Measurements from ENCODE around the gene DIP2C.
"Not testable (repeated sequence)": the region's sequence is repeated elsewhere in the genome, so short reads cannot be mapped to it uniquely, and the experiment has no call there.

DIP2C gene

DNA sequence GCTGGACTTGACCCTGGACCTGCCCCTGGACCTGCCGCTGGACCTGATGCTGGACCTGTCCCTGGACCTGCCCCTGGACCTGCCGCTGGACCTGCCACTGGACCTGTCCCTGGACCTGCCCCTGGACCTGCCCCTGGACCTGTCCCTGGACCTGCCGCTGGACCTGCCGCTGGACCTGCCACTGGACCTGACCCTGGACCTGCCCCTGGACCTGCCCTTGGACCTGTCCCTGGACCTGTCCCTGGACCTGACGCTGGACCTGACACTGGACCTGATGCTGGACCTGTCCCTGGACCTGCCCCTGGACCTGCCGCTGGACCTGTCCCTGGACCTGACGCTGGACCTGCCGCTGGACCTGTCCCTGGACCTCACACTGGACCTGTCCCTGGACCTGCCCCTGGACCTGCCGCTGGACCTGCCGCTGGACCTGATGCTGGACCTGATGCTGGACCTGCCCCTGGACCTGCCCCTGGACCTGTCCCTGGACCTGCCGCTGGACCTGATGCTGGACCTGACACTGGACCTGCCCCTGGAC is 31.6 kb downstream of the DIP2C start:
- not testable (repeated sequence) for DNase-seq (ENCODE audit: low read depth)

DNA sequence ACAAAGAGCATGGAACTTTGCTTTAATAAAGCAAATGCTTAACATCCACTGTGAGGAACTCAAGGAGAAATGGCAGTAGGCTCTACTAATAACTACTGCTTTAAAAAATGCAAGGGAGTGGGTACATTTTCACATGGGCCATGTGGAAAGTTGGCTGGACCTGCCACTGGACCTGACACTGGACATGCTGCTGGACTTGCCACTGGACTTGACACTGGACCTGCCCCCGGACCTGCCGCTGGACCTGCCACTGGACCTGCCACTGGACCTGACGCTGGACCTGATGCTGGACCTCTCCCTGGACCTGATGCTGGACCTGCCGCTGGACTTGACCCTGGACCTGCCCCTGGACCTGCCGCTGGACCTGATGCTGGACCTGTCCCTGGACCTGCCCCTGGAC is 32.6 kb downstream of the DIP2C start:
- DNase-seq (ENCODE audit: low read depth): no peak

DNA sequence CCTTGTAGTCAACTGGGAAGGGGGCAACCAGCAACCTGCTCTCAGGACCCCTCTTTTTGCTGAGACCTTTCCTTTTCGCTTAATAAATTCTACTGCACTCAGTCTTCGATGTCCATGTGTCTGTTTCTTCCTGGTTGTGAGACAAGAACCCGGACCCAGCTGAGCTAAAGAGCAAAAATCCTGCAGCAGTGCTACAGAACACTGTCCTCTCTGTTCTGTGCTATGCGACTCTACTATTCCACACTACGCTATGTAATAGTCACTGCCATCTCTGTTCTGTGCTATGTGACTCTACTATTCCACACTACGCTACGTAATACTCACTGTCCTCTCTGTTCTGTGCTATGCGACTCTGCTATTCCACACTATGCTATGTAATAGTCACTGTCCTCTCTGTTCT is 34.3 kb downstream of the DIP2C start:
- no peak for DNase-seq (ENCODE audit: low read depth)

DNA sequence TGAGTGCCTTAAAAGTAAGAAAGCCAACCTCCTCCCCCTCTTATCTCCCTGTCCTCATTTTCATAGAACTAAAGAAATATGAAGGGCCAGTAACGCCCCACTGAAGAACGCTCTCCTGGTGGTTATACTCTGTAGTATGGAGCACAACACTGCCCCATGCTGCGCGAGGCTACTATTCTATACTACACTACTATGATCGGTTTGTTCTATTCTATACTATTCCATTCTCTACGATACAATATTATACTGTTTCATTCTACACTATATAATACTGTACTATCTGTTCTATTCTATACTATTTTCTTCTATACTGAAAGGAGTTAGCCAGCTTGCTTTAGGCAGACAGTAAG is 34.8 kb downstream of the DIP2C start:
- no peak for DNase-seq (ENCODE audit: low read depth)

DNA sequence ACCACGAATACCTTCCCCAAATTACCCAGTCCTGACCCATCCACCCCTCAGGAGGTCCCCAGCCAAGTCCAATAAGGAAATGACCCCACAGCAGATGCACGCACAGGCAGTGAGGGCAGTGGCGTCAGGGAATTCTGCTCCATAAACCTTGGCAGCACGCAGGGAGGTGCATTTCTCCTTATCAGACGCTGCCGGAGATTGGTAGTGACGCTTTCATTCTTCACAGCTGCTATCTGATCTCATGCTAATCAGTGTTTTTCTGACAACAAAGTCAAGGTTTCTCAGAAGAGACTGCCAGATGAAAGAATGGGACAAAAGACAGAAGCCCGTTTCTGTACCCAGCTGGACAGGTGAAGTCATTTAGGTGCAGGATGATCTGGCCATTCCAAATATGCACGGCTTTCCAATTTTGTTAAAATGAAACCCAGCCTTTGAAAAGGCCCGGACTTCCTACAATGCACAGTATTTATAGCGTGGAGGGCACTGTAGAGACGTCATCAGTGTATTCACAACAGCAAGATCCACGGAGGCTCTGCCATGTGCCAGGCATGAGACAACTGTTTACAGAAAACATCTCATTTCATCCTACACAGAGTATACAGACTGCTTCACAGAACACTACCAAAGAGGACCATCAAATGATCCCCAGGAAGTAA is 35.3 kb downstream of the DIP2C start:
- DNase-seq (ENCODE audit: low read depth): no peak

DNA sequence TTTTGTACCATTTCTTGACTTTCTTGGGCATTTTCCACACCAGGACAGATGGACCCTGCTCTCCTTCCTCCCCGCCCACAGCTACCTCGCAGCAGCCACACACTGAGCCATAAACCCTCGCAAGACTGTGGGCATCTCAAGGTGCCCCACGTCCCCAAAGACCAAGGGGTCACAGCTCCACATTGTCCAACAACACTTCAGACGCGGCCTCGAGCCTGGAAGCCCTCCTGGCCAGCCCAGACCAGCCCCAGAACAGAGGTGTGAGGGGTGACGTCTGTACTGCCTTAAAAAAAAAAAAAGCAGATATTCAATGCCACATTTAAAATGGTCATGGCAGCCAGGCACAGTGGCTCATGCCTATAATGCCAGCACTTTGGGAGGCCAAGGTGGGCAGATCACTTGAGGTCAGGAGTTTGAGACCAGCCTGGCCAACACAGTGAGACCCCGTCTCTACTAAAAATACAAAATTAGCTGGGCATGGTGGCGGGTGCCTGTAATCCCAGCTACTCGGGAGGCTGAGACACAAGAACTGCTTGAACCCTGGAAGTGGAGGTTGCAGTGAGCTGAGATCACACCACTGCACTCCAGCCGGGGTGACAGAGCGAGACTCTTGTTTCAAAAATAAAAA is 36.5 kb downstream of the DIP2C start:
- DNase-seq (ENCODE audit: low read depth): not testable (repeated sequence)

DNA sequence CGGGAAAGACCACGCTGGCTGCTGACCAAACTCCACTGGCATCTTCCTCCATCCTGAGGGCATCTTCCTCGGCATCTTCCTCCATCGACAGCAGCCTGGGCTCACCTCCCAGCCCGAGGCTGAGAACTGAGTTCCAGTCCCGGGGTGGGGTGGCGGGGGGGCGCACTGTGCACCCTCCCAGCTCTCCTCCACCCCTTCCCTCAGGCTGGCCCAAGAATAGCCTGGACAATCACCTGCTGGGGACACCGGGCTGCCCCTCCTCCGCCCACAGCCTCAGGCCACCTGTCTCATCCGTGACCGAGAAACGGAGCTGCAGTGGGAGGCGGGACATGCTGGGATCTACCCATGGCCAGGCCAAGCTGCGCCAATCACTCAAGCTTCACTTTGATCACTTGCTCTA is 37.2 kb downstream of the DIP2C start:
- no peak for DNase-seq (ENCODE audit: low read depth)

DNA sequence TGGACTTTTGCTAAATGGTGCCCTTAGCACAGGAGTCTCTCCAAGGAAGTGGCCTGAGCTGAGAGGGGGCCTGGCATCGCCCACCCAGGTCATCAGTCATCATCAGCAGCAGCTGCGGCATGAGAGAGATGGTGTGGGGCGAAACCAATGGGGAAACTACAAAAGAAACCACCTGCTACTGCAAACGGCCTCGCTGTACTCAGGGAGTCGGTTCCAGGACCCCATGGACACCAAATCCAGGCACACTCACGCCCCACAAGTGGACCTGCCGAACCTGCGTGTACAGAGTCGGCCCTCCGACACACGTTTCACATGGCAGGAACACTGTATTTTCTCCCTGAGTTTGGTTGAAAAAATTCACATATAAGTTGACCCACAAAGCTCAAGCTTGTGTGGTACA is 37.8 kb downstream of the DIP2C start:
- no peak for DNase-seq (ENCODE audit: low read depth)

DNA sequence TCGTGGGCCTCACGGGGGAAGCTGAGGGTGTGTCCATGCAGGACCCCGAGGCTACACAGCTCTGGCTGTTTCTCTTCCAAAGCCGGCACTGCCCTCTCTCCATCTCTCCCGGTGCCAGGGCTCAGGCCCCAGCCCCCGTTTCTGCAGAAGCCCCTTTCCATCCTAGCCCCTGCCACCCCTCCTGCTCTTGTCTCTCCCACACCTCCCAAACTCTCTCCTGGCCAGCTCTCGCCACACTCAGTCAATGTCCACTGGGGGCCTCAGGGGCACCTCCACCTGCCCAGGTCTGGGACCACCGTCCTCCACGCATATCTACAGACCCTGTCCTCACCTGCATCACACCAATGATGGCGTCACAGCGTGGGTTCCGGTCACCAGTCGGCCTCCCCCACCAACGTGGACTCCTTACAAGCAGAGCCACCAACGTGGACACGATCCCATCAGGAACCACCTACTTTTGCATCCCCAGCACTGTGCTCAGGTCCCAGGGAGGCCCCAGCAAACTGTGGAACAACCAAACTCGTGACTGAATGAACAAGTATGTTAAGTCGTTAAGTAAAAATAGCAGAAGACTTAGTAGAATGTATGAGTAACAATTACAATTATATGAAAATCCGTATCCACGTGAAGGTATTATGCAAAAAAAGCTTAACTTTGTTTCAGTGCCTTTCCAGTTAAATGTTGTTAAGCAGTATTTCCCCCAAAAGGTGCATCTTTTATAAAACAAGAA is 38.4 kb downstream of the DIP2C start:
- no peak for DNase-seq (ENCODE audit: low read depth)

DNA sequence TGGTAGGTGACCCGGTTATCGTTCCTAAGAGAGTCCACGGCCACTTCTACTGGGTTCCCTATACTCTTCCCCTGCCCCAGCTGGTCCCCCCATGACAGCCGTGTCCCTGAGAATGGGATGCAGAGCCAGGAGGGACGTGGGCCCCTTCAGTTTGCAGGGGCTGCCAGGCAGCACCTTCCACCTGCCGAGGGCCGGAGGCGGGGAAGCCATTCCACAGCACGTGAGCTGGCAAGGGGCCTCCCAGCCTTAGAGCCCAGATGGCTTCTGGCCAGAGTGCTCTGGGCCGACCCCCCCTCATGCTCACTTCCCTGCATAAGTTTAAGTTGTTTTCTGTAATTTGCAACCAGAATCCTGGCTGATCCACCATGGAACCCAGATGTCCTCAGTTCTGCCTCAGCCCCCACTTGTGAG is 39.0 kb downstream of the DIP2C start:
- DNase-seq (ENCODE audit: low read depth): no peak

DNA sequence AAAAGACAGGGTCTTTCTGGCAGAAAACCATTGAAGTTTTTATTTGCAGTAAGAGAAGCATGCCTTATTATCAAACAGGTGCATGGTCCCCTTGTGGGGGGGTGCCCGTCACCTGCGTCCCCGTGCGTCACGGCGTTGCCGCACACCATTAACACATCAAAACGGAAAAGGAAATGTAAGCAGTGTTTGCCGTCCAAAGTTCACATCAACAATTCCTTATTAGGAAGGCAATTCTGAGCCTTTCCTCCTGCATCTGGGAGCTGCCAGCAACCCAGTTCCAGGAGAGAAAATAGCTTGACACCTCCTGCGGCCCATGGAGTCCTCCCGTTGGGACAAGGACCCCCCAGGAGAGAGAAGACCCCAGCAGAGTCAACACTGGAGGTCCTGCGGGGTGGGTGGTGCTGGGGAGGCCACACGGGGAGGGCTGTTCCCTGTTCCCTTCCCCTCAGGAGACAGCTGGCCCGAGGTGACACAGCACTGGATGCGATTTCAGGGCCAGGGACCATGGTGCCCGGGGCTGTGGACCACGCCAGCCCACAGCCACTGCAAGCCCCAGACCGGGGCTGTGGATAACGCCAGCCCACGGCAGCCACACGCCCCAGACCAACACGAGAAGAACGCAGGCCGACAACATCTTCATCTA is 39.5 kb downstream of the DIP2C start:
- no peak for DNase-seq (ENCODE audit: low read depth)

DNA sequence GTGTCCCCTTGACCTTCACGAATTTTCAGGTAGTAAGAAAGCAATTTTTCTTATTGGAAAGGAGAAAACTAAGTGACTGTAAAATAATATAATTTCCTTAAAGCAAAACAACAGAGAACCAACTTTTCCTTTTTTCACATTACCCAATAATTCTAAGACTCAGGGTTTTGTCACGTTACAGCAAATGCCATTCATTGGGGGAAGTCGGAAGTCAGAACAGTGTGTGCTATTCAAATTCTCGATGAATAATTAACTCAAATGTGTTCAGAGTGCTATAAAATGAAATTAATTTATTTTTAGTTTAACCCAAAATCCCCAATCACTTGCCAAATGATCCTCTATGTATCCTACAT is 40.0 kb downstream of the DIP2C start:
- DNase-seq (ENCODE audit: low read depth): no peak

DNA sequence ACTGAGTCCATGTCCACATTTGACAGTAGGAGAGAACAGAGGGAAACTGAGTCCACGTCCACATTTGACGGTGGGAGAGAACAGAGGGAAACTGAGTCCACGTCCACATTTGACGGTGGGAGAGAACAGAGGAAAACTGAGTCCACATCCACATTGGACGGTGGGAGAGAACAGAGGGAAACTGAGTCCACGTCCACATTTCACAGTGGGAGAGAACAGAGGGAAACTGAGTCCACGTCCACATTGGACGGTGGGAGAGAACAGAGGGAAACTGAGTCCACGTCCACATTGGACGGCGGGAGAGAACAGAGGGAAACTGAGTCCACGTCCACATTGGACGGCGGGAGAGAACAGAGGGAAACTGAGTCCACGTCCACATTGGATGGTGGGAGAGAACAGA is 42.4 kb downstream of the DIP2C start:
- DNase-seq (ENCODE audit: low read depth): not testable (repeated sequence)

DNA sequence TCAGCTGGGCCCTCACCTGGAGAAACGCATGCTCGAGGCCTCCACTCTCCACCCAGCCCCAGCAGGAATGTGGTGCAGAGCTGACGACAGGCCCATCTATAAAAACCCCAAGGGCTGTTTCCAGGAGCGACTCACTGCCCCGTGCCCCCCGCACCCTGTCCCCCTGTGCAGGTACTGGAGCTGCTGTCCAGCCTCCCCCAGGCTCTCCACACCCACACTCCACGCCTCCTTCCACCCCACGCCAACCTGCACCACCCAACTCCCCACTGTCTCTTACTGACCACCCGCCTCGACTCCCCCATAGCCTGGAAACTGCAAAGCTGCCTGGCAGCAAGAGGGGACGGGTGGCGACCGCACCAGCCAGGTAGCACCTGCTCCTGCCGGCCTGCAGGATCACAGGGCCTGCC is 43.3 kb downstream of the DIP2C start:
- no peak for DNase-seq (ENCODE audit: low read depth)

DNA sequence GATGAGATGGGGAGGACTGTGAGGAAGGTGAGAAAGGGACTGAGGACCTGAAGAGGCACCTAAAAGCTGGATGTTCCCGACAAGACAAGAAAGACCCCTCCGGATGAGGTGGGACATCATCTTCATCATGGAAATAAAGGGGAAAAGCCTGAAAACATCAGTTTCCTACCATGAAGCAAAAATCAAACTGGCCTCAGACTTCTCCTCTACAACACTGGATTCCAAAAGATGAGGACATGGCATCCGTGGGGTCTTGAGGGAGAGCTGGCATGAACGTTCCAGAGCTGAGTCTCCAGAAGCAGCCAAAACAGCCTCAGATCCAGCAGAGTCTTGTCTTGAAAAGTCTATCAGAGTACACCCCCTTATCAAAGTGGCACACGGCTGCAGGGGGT is 44.5 kb downstream of the DIP2C start:
- no peak for DNase-seq (ENCODE audit: low read depth)

DNA sequence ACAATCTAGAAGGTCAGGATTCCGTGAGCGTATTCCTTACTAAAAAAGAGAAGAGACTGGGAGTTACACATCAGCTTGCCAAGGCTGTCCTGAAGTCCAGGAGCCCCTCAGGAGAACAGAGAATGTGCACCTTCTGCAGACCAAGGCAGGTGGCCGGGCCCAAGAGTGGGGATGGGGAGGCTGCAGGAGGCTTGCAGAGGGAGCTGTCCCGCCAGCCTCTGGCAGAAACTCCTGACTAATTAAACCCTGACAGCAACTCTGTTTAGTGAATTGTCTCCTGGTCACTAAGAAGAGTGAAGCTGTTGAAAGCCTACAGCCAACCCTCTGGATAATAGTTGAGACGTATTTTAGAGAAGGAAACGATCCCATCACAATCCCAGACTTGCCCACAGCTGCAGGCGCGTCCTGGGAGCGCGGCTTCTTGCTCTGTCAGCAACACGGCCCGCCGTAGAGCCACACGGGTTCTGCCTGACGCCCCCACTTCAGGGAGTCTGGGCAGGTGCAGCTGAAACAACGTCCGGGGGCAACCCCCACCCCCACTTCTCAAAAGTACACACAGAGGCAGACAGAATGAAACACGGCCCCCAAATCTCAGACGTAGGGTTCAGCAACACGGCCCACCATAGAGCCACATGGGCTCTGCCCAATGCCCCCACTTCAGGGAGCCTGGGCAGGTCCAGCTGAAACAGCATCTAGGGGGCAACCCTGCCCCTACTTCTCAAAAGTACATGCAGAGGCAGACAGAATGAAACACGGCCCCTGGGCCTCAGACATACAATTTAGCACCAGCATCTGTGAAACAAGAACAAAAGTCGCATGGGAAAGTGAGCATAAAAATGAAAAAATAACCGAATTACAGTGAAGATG is 45.2 kb downstream of the DIP2C start:
- no peak for DNase-seq (ENCODE audit: low read depth)

DNA sequence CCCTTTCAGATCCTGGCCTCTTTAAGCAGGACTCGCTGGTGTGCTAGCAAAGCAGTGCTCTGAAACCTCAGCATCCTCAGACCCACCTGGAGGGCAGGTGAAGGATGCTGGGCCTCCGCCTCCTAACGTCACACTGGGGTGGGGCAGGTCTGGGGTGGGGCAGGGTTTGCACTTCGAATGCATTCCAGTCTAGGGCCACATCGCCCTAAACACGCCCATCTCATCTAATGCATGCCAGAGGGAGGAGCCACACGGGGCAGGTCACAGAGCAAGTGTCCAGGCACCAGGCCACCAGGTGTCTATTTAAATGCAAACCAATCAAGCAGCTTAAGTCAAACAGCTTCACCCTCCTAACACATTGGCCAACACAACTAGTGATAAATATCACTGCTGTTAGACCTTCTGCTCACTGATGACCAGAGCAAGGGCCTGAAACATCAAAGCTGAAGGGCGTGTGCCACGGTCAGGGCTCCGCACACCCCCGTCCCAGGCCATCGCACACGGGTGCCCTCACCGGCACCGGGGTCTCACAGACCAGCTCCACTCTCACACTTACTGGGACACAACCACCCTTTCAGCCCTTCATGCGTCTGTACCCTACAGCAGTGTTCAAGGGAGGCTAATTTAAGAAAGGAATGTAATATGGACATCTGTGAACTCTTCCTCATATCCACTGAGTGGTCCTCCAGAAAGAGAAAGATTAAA is 47.1 kb downstream of the DIP2C start:
- DNase-seq (ENCODE audit: low read depth): no peak

DNA sequence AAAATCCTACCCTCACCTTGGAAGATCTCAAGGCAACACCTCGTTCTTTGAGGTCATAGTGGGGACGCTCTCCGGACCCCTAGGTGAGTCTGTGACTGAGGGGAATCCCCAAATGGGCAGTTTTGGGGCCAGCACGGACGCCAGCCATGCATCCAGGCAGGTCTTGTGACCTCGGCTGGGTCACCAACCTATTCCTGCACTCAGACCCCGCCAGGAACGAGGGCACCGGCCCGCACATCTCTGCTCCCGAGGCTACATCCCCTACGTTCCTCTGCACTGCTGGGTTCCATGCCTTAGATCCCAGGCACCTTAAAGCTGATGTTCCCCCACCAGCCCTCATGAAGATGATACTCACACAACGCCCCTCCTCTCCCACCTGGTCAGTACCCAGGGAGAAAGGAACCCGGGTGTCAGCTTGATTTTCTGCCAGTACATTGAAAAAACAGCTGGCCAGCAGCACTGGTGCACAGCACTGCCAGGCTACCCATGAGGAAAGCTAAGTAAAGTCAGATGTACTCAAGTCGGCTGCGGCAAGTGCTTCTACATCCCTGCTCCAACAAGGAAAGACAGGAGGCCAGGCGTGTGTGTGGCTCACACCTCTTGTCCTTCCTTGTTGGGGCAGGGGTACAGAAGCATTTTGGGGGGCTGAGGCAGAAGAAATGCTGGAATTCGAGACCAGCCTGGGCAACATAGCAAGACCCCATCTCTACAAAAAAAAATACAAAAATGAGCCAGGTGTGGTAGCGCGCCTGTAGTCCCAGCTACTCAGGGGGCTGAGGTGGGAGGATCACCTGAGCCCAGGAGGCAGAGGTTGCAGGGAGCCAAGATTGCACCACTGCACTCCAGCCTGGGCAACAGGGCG is 48.1 kb downstream of the DIP2C start:
- DNase-seq (ENCODE audit: low read depth): no peak

DNA sequence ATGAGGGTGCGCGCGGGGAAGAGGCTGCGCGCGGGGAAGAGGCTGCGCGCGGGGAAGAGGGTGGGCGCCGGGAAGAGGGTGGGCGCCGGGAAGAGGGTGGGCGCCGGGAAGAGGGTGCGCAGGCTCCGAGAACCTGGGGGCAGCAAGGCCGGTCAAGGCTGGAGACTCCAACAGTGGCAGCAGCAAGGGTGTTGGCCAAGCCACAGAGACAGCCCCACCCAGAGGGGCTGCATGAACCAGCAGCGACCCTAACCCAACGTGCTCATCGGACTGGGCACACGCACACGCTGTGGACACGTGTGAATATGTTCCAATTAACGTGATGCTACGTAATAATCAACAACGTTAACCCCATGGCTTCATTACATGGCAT is 48.8 kb downstream of the DIP2C start:
- DNase-seq (ENCODE audit: low read depth): no peak
